NT2/D1 (cell line): ENCODE data around the gene ZNF48.

Experiments
- DNase-seq: peaks from one replicate; pipeline ENCODE4 v3.0.0-alpha.2; 2011; ENCODE audit warnings: low read depth, low spot score
- H3K27me3 ChIP-seq: 2 replicates; pipeline ENCODE4 v1.6.0; 2011; ENCODE audit warnings: mild to moderate bottlenecking; ENCODE audit not compliant: insufficient read length, insufficient read depth
- H3K36me3 ChIP-seq: 2 replicates; pipeline ENCODE4 v1.6.1; 2011; ENCODE audit warnings: mild to moderate bottlenecking, low read length, mixed read lengths; ENCODE audit not compliant: insufficient read depth, insufficient read length
- H3K4me1 ChIP-seq: 2 replicates; pipeline ENCODE4 v1.5.1; 2011; ENCODE audit not compliant: insufficient read depth, insufficient read length
- H3K4me3 ChIP-seq: 2 replicates; pipeline ENCODE4 v1.5.1; 2011; ENCODE audit warnings: low read depth; ENCODE audit not compliant: insufficient read length
- H3K9ac ChIP-seq: 2 replicates; pipeline ENCODE4 v1.6.0; 2011; ENCODE audit warnings: low read depth; ENCODE audit not compliant: insufficient read length
- H3K9me3 ChIP-seq: 2 replicates; pipeline ENCODE4 v1.5.1; 2011; ENCODE audit warnings: mild to moderate bottlenecking, low read length; ENCODE audit not compliant: insufficient read depth
- SUZ12 ChIP-seq: IDR thresholded peaks from 2 replicates; pipeline ENCODE4 v1.6.1; 2011; ENCODE audit not compliant: insufficient read length, insufficient read depth; ENCODE audit errors: extremely low read depth
- YY1 ChIP-seq: IDR thresholded peaks from 2 replicates; pipeline ENCODE4 v1.6.1; 2011; ENCODE audit not compliant: insufficient read length, insufficient read depth
- ZNF274 ChIP-seq: IDR thresholded peaks from 2 replicates; pipeline ENCODE4 v1.6.1; 2011; ENCODE audit warnings: mild to moderate bottlenecking, low read depth, low read length

The ZNF48 gene

GRCh38 chr16:30397056-30397455, 1.8 kb downstream of the ZNF48 start:
- TF ChIP-seq ZNF274: no peak
- no peak for TF ChIP-seq SUZ12
- no peak for TF ChIP-seq YY1

DNA sequence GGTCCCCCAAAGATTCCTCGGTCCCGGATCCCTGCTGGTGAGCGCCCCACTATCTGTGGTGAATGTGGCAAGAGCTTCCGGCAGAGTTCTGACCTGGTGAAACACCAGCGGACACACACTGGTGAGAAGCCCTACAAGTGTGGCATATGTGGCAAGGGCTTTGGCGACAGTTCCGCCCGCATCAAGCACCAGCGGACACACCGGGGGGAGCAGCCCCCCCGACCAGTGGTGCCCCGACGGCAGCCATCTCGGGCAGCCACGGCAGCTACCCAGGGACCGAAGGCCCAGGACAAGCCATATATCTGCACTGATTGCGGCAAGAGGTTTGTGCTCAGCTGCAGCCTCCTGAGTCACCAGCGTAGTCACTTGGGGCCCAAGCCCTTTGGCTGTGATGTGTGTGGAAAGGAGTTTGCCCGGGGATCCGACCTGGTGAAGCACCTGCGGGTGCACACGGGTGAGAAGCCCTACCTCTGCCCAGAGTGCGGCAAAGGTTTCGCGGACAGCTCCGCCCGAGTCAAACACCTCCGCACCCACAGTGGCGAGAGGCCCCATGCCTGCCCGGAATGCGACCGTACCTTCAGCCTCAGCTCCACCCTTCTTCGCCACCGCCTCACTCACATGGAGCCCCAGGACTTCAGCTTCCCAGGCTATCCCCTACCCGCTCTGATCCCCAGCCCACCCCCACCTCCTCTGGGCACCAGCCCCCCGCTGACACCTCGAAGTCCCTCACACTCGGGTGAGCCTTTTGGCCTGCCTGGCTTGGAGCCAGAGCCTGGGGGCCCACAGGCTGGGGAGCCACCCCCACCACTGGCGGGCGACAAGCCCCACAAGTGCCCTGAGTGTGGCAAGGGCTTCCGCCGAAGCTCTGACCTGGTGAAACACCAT, 2.8 kb downstream of the ZNF48 start:
- Histone ChIP-seq H3K27me3 (no peaks in the 10 kb centered on the region), H3K36me3 (peaks cover 30% of the 10 kb centered on the region), H3K9me3 (no peaks in the 10 kb centered on the region), H3K9ac (peak overlapping the region; percentile 66), H3K4me3 (no peak overlapping the region), H3K4me1 (peaks cover 22% of the 10 kb centered on the region)
- DNase-seq: no peak
- TF ChIP-seq ZNF274 (no peak), SUZ12 (no peak), YY1 (no peak)

More at GRCh38 chr16:30397056-30397455, 1.8 kb downstream of the ZNF48 start:
- H3K27me3 ChIP-seq: no peaks in the 10 kb centered on the region
- H3K36me3 ChIP-seq: peaks cover 30% of the 10 kb centered on the region
- H3K4me3 ChIP-seq: no peak overlapping the region
- peak overlapping the region; percentile 12 for H3K9ac ChIP-seq
- no peak for DNase-seq
- H3K9me3 ChIP-seq: no peaks in the 10 kb centered on the region
- H3K4me1 ChIP-seq: peaks cover 22% of the 10 kb centered on the region

- no peak for DNase-seq
- Histone ChIP-seq H3K27me3 (no peaks in the 10 kb centered on the region), H3K36me3 (peaks cover 30% of the 10 kb centered on the region), H3K4me1 (peaks cover 22% of the 10 kb centered on the region), H3K4me3 (no peak overlapping the region), H3K9me3 (no peaks in the 10 kb centered on the region), H3K9ac (peak overlapping the region; percentile 70)
- no peak for TF ChIP-seq ZNF274
- no peak for TF ChIP-seq YY1
- no peak for TF ChIP-seq SUZ12
Observed at GRCh38 chr16:30398661-30399434, 3.6 kb downstream of the ZNF48 start.

DNA sequence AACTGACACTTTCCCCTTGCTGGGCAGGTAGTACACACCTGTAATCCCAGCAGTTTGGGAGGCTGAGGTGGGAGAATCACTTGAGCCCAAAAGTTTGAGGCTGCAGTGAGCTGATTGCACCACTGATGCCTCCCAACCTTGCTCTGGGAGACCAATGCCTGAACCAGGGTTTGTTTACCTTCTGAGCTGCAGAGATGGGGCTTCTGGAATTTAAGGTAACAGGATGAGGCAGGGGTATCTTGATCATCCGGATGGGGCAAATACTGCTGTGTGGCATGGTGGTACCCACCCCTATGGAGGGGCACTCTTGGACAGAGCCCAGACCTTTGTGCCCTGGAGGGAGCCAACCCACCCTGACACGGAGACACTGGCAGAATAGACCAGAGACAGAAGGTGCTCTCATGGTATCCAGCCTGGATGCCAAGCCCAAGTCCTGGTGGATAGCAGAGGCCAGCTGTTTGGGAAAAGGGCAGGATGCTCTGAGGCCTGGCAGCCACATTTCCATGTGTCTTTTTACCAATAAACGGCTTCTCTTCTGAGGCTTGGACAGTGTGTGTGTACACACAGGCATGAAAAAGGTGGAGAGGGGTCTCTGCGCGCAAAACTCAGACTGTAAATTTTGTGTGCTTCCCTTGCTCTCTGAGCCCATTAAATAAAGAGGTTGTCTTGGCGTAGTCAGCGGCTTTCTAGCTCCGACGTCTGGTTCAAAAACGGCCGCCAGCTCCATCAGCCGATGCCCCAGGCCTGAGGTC, 4.4 kb downstream of the ZNF48 start:
- TF ChIP-seq ZNF274: no peak
- TF ChIP-seq SUZ12: no peak
- no peak for TF ChIP-seq YY1
- Histone ChIP-seq H3K4me3 (peak overlapping the region; percentile 17), H3K36me3 (peaks cover 30% of the 10 kb centered on the region), H3K4me1 (peaks cover 22% of the 10 kb centered on the region), H3K9ac (peak overlapping the region; percentile 70), H3K27me3 (no peaks in the 10 kb centered on the region), H3K9me3 (no peaks in the 10 kb centered on the region)
- DNase-seq: no peak

- peaks cover 22% of the 10 kb centered on the region for H3K4me1 ChIP-seq
- H3K27me3 ChIP-seq: peaks cover 8% of the 10 kb centered on the region
- H3K36me3 ChIP-seq: peaks cover 26% of the 10 kb centered on the region
- H3K9me3 ChIP-seq: no peaks in the 10 kb centered on the region
- no peak overlapping the region for H3K4me3 ChIP-seq
- TF ChIP-seq YY1 (no peak), SUZ12 (no peak), ZNF274 (no peak)
- no peak for DNase-seq
- peak overlapping the region; percentile 4 for H3K9ac ChIP-seq
Observed at GRCh38 chr16:30401768-30402425, 6.7 kb downstream of the ZNF48 start.

DNA sequence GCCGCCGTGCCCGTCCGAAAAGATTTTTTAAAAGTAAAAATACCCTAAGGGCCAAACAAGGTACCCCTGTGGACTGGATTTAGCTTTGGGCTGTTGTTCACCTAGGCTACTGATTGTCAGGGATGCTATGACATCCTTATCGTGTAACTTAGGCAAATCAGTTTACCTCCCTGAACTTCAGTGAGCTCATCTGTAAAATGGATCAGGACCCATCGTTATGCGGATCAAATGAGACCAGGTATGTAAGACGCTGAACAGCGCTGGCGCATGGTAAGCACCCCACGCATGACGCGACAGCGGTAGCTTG, 11.5 kb downstream of the ZNF48 start:
- TF ChIP-seq ZNF274 (no peak), YY1 (no peak), SUZ12 (no peak)
- Histone ChIP-seq H3K36me3 (peaks cover 29% of the 10 kb centered on the region), H3K9ac (peak overlapping the region; percentile 95), H3K27me3 (peaks cover 8% of the 10 kb centered on the region), H3K4me3 (peak overlapping the region; percentile 86), H3K9me3 (no peaks in the 10 kb centered on the region), H3K4me1 (peaks cover 9% of the 10 kb centered on the region)
- DNase-seq: no peak
